Measurements from ENCODE around the gene NAT16. TPM values are rescaled to one million over a fixed set of nuclear protein-coding genes. Genes with fewer than 3 reads are reported as not detected.
A peak's percentile ranks its signal among the peaks of the same experiment; 100 is the strongest.

Gene NAT16
- total and polyA plus RNA-seq, 9 of the 15 experiments (the other 6 are each of a cell fraction or from before 2014, with no cell fraction given) = 0.04 TPM; not detected in 8

- no peak for TF ChIP-seq CHD7 (IDR thresholded peaks at IDR 0.05; ENCODE audit: low read depth, low read length)
- TF ChIP-seq ZNF740 (CRISPR knock-in tag; IDR thresholded peaks at IDR 0.05) = no peak
- no peak for TF ChIP-seq ZNF740 (tag; IDR thresholded peaks at IDR 0.05)
- no peak for TF ChIP-seq PHB2 (IDR thresholded peaks at IDR 0.05; ENCODE audit: low read depth)
- TF ChIP-seq ZC3H8 (IDR thresholded peaks at IDR 0.05) = no peak
- 0 out of 2 replicates have a peak, but pooled peaks have one; percentile 34 for TF ChIP-seq CBX1 (IDR thresholded peaks at IDR 0.05; ENCODE audit: low read depth)
- no peak for TF ChIP-seq FOXJ3 (CRISPR knock-in tag; IDR thresholded peaks at IDR 0.05)
- no peak for TF ChIP-seq PREB (CRISPR knock-in tag; IDR thresholded peaks at IDR 0.05)
Observed at GRCh38 chr7:101162551-101163278, 17.4 kb downstream of the NAT16 start (continued).
